Lung (tissue), 12 donors: ENCODE data around the gene KIF3C. TPM values are rescaled to one million over a fixed set of nuclear protein-coding genes. Genes with fewer than 3 reads are reported as not detected.
"Not testable (repeated sequence)": the region's sequence is repeated elsewhere in the genome, so short reads cannot be mapped to it uniquely, and the experiment has no call there.

Experiments used
- ATAC-seq: fragments of 200-7000 bp; cut with Tn5 transposase; one replicate; pipeline ENCODE4 v1.9.1; 2020; ENCODE audit warnings: moderate number of reproducible peaks; ENCODE audit not compliant: insufficient read depth, low FRiP score
- DNase-seq, 3 donors: peaks; one replicate each; pipeline ENCODE4 v3.0.0-alpha.2; 2013 to 2017
- H3K27ac ChIP-seq, 2 donors: one replicate each; pipeline ENCODE4 v1.5.1; 2013; ENCODE audit warnings: mild to moderate bottlenecking in 2 of 2, moderate library complexity in 2 of 2, control low read depth in 1 of 2, inconsistent platforms in 1 of 2, low read depth in 1 of 2, low read length in 1 of 2
- H3K27me3 ChIP-seq, 3 donors: one replicate each; pipeline ENCODE4 v1.5.1; 2013; ENCODE audit warnings: low read length in 2 of 3; ENCODE audit not compliant: control insufficient read depth in 3 of 3, insufficient read depth in 3 of 3
- H3K36me3 ChIP-seq, 4 donors: one replicate each; pipeline ENCODE4 v1.5.1; 2013; ENCODE audit warnings: low read length in 4 of 4, mild to moderate bottlenecking in 1 of 4, moderate library complexity in 1 of 4; ENCODE audit not compliant: control insufficient read depth in 4 of 4, insufficient read depth in 4 of 4
- H3K4me1 ChIP-seq, 5 donors: one replicate each; pipeline ENCODE4 v1.5.1; 2013; ENCODE audit warnings: low read length in 5 of 5, mild to moderate bottlenecking in 2 of 5, moderate library complexity in 1 of 5; ENCODE audit not compliant: control insufficient read depth in 5 of 5, insufficient read depth in 5 of 5
- H3K4me3 ChIP-seq: one replicate; pipeline ENCODE4 v1.5.1; 2013; ENCODE audit warnings: mild to moderate bottlenecking, control low read depth, moderate library complexity
- H3K9ac ChIP-seq, 2 donors: one replicate each; pipeline ENCODE4 v1.5.1; 2013; ENCODE audit warnings: low read length in 2 of 2, control low read depth in 1 of 2; ENCODE audit not compliant: insufficient read depth in 1 of 2
- H3K9me3 ChIP-seq, 4 donors: one replicate each; pipeline ENCODE4 v1.5.1; 2013; ENCODE audit warnings: low read length in 3 of 4, mild to moderate bottlenecking in 1 of 4, moderate library complexity in 1 of 4; ENCODE audit not compliant: control insufficient read depth in 4 of 4, insufficient read depth in 3 of 4
- WGBS, 2 donors: extraction: QIAGEN DNeasy Blood & Tissue Kit; methylation state at CpG; one replicate each; pipeline ENCODE4 v1.1.7; 2013; 5-methylcytosine and 5-hydroxymethylcytosine counted together
- polyA plus RNA-seq, 2 donors: library from polyadenylated mRNA; stranded (reverse); fragments of 200-250 nt; gene quantifications; one replicate each; pipeline ENCODE4 v1.2.1, GENCODE V29; 2013
- total RNA-seq, 2 donors: library from RNA; depleted of rRNA in 1 of 2; stranded (reverse); fragments of >200 nt in 1 of 2; gene quantifications; one replicate each; pipeline ENCODE4 v1.2.1, GENCODE V29; 2014 to 2021
- TF ChIP-seq, protein P1 (sequence below): IDR thresholded peaks from 2 replicates; pipeline ENCODE4 v1.5.1; 2012; ENCODE audit warnings: mild to moderate bottlenecking; ENCODE audit errors: control extremely low read depth, extremely low read depth
- donor health status: control.
- donor health status: control.
- donor health status: Bipolar disorder and iron deficiency.
- donor health status: healthy.
- donor health status: DM: yes; HTN: yes; CAD: no.

Gene KIF3C
- total and polyA plus RNA-seq, 4 donors = 1.1 to 6.2 (median 4.2) TPM

DNA sequence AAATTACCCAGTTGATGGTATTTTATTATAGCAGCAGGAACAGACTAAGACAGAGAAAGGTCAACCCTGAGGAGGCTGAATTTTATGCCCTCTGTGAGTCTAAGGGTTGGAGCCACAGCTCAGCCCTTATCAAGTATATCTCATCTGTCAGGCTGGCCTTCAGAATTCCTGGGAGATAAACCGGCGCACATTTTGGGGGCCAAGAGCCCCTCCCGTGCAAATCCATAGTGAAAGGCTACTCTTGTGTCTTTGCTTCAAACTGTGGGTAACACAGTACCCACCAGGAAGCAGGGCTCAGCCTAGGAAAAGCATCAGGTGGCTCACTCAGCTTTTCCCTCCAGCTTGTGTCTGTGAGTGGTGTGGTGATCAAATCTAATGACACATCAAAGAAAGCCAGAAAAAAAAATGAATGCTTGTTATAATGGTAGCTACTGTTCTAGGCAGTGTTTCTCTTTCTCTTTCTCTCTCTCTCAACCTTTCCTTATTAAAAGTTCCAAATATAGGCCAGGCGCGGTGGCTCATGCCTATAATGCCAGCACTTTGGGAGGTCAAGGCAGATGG, 79.0 kb downstream of the KIF3C start:
- DNase-seq (no peak), ATAC-seq (no peak)
- H3K4me1 ChIP-seq = no peaks in the 10 kb centered on the region
- no peak overlapping the region for H3K27ac ChIP-seq
- no peaks in the 10 kb centered on the region for H3K27me3 ChIP-seq
- no peaks in the 10 kb centered on the region for H3K36me3 ChIP-seq
- H3K4me3 ChIP-seq = no peak overlapping the region
- TF ChIP-seq, protein P1, sequence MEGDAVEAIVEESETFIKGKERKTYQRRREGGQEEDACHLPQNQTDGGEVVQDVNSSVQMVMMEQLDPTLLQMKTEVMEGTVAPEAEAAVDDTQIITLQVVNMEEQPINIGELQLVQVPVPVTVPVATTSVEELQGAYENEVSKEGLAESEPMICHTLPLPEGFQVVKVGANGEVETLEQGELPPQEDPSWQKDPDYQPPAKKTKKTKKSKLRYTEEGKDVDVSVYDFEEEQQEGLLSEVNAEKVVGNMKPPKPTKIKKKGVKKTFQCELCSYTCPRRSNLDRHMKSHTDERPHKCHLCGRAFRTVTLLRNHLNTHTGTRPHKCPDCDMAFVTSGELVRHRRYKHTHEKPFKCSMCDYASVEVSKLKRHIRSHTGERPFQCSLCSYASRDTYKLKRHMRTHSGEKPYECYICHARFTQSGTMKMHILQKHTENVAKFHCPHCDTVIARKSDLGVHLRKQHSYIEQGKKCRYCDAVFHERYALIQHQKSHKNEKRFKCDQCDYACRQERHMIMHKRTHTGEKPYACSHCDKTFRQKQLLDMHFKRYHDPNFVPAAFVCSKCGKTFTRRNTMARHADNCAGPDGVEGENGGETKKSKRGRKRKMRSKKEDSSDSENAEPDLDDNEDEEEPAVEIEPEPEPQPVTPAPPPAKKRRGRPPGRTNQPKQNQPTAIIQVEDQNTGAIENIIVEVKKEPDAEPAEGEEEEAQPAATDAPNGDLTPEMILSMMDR = no peak
- H3K9me3 ChIP-seq = peaks cover 0 to 2% (median 0%) of the 10 kb centered on the region in 4 donors
- 81 to 86% methylated on average over 5 of the region's 5 CpGs for WGBS, 2 donors
- H3K9ac ChIP-seq = no peak overlapping the region

DNA sequence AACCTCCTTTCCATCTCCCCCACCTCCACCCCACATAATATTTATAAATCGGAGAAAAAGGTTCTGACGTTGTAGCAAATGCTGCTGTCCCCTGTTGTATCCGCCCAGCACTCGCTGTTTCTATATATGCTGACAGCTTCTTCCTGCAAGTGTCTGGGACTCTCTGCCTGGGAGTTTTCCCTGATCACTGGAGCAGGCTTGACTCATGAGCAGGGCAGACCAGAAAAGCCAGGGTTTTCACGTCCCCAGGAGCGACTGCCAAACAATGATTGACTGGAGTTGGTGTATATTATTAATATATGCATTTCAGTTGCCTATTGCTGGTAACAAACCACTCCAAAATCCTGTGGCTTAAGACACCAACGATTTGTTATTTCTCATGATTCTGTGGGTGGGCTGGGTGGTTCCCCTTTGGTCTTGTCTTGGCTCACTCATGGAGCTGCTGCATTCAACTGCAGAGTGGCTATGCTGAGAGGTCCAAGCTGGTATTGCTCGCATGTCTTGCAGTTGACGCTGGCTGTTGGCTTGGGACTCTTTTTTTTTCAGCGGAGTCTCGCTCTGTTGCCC, 82.8 kb downstream of the KIF3C start:
- Histone ChIP-seq H3K27me3 (no peaks in the 10 kb centered on the region), H3K9me3 (peaks cover 0 to 2% (median 0%) of the 10 kb centered on the region in 4 donors), H3K27ac (no peak overlapping the region), H3K9ac (no peak overlapping the region), H3K36me3 (no peaks in the 10 kb centered on the region), H3K4me1 (no peaks in the 10 kb centered on the region), H3K4me3 (no peak overlapping the region)
- ATAC-seq (no peak), DNase-seq (peak in 1 of 3 donors; percentile 45)
- TF ChIP-seq, protein P1 = no peak
- 78 to 87% methylated on average over 11 of the region's 11 CpGs for WGBS, 2 donors

DNA sequence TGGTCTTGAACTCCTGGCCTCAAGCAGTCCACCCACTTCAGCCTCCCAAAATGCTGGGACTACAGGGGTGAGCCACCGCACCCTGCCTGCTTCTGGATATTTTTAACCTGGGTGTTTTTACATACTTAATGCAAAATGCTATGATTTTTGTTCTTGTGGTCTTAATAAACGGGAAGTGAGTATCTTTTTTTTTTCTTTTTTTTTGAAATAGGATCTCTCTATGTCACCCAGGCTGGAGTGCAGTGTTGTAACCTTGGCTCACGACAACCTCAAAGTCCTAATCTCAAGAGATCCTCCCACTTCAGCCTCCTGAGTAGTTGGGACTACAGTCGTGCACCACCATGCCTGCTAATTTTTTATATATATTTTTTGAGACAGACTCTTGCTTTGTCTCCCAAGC, 84.8 kb downstream of the KIF3C start:
- no peak for ATAC-seq
- H3K4me3 ChIP-seq = no peak overlapping the region
- 32 to 58% methylated on average over 4 of the region's 4 CpGs for WGBS, 2 donors
- no peak overlapping the region for H3K27ac ChIP-seq
- no peaks in the 10 kb centered on the region for H3K4me1 ChIP-seq
- TF ChIP-seq, protein P1 = no peak
- DNase-seq = no peak
- H3K27me3 ChIP-seq = no peaks in the 10 kb centered on the region
- H3K36me3 ChIP-seq = no peaks in the 10 kb centered on the region
- H3K9me3 ChIP-seq = peaks cover 0 to 2% (median 0%) of the 10 kb centered on the region in 4 donors
- H3K9ac ChIP-seq = no peak overlapping the region

DNA sequence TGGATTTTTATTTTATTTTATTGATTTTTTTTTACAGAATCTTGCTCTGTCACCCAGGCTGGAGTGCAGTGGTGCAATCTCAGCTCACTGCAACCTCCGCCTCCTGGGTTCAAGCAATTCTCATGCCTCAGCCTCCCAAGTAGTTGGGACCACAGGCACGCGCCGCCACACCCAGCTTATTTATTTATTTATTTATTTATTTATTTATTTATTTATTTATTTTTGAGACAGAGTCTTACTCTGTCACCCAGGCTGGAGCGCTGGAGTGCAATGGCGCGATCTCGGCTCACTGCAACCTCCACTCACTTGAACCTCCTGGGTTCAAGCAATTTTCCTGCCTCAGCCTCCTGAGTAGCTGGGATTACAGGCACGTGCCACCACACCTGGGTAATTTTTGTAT, 86.0 kb downstream of the KIF3C start:
- not testable (repeated sequence) for DNase-seq, H3K27me3 ChIP-seq, H3K36me3 ChIP-seq, H3K9me3 ChIP-seq, H3K9ac ChIP-seq, H3K4me3 ChIP-seq, H3K4me1 ChIP-seq, ATAC-seq, H3K27ac ChIP-seq
- 74 to 92% methylated on average over 9 of the region's 9 CpGs for WGBS, 2 donors
